Adipose tissue (tissue), 3 donors: ENCODE measurements around the gene ACBD6. TPM values are rescaled to one million over a fixed set of nuclear protein-coding genes. Genes with fewer than 3 reads are reported as not detected.

Source experiments
- H3K27ac ChIP-seq: one replicate; pipeline ENCODE4 v1.5.1; 2013; ENCODE audit warnings: low read depth, low read length
- WGBS, 3 donors: extraction: QIAGEN DNeasy Blood & Tissue Kit; methylation state at CpG; one replicate each; pipeline ENCODE4 v1.1.7; 2013; 5-methylcytosine and 5-hydroxymethylcytosine counted together
- polyA plus RNA-seq, 3 donors: library from polyadenylated mRNA; stranded (reverse); fragments of 200-250 nt; gene quantifications; one replicate each; pipeline ENCODE4 v1.2.3, GENCODE V29; 2013
- donor health status: healthy with polysubstance abuse.
- donor health status: Bipolar disorder and iron deficiency.
- donor health status: healthy.

ACBD6 gene
- polyA plus RNA-seq, 3 donors: 17.9 to 27.4 (median 23.4) TPM

GRCh38 chr1:180387413-180387812 lies 115.0 kb downstream of the ACBD6 start:
- 96 to 100% (median 100%) methylated on average over 1 of the region's 1 CpG for WGBS, 3 donors

GRCh38 chr1:180386745-180387367 lies 115.5 kb downstream of the ACBD6 start:
- 93 to 96% (median 94%) methylated on average over 4 of the region's 4 CpGs for WGBS, 3 donors
- H3K27ac ChIP-seq: no peak overlapping the region

More at GRCh38 chr1:180387413-180387812, 115.0 kb downstream of the ACBD6 start:
- H3K27ac ChIP-seq: no peak overlapping the region

- H3K27ac ChIP-seq: no peak overlapping the region
Measured at GRCh38 chr1:180385144-180385543, 117.2 kb downstream of the ACBD6 start.

- 85 to 97% (median 93%) methylated on average over 3 of the region's 3 CpGs for WGBS, 3 donors
- H3K27ac ChIP-seq: no peak overlapping the region
Measured at GRCh38 chr1:180384286-180385005, 117.9 kb downstream of the ACBD6 start.

GRCh38 chr1:180382326-180383115 lies 119.9 kb downstream of the ACBD6 start:
- no peak overlapping the region for H3K27ac ChIP-seq
- 94 to 97% (median 95%) methylated on average over 5 of the region's 5 CpGs for WGBS, 3 donors

- 72 to 98% (median 93%) methylated on average over 4 of the region's 4 CpGs for WGBS, 3 donors
- no peak overlapping the region for H3K27ac ChIP-seq
Measured at GRCh38 chr1:180381184-180381580, 121.2 kb downstream of the ACBD6 start.

- no peak overlapping the region for H3K27ac ChIP-seq
- WGBS, 3 donors: 95 to 96% (median 96%) methylated on average over 3 of the region's 3 CpGs
Measured at GRCh38 chr1:180380259-180381183, 121.9 kb downstream of the ACBD6 start.

- H3K27ac ChIP-seq: no peak overlapping the region
- 97 to 100% (median 98%) methylated on average over 3 of the region's 3 CpGs for WGBS, 3 donors
Measured at GRCh38 chr1:180376800-180377199, 125.6 kb downstream of the ACBD6 start.

GRCh38 chr1:180376253-180376652 lies 126.1 kb downstream of the ACBD6 start:
- 98% methylated on average over 1 of the region's 1 CpG for WGBS, 3 donors
- H3K27ac ChIP-seq: no peak overlapping the region

- 75 to 98% (median 92%) methylated on average over 4 of the region's 4 CpGs for WGBS, 3 donors
- no peak overlapping the region for H3K27ac ChIP-seq
Measured at GRCh38 chr1:180372728-180373127, 129.6 kb downstream of the ACBD6 start.

GRCh38 chr1:180370597-180370996 lies 131.8 kb downstream of the ACBD6 start:
- no peak overlapping the region for H3K27ac ChIP-seq
- 93 to 98% (median 96%) methylated on average over 1 of the region's 1 CpG for WGBS, 3 donors

- no peak overlapping the region for H3K27ac ChIP-seq
Measured at GRCh38 chr1:180370188-180370587, 132.2 kb downstream of the ACBD6 start.

- H3K27ac ChIP-seq: no peak overlapping the region
- WGBS, 3 donors: 97 to 99% (median 98%) methylated on average over 6 of the region's 6 CpGs
Measured at GRCh38 chr1:180369061-180369460, 133.3 kb downstream of the ACBD6 start.

GRCh38 chr1:180366371-180367068 lies 135.9 kb downstream of the ACBD6 start:
- 95 to 98% (median 98%) methylated on average over 2 of the region's 2 CpGs for WGBS, 3 donors
- no peak overlapping the region for H3K27ac ChIP-seq

- H3K27ac ChIP-seq: no peak overlapping the region
- WGBS, 3 donors: 69 to 86% (median 80%) methylated on average over 3 of the region's 3 CpGs
Measured at GRCh38 chr1:180365039-180365438, 137.3 kb downstream of the ACBD6 start.

- 86 to 90% (median 87%) methylated on average over 5 of the region's 5 CpGs for whole genome bisulfite sequencing, 3 donors
- H3K27ac ChIP-seq: no peak overlapping the region
Measured at GRCh38 chr1:180363246-180363995, 139.0 kb downstream of the ACBD6 start.
